Breast epithelium (tissue), 4 donors: ENCODE measurements around the gene SLC39A3. TPM values are rescaled to one million over a fixed set of nuclear protein-coding genes. Genes with fewer than 3 reads are reported as not detected.

Experiments
- DNase-seq, 2 donors: peaks; one replicate each; pipeline ENCODE4 v3.0.0-alpha.2; 2019; ENCODE audit warnings: low spot score in 2 of 2
- H3K27ac ChIP-seq, 2 donors: fragments of 200-600 bp; sonication (generic) in 1 of 2; one replicate each; pipeline ENCODE4 v1.5.1; 2016 to 2019; ENCODE audit warnings: mild to moderate bottlenecking in 1 of 2
- H3K27me3 ChIP-seq, 2 donors: fragments of 200-600 bp; sonication (generic) in 1 of 2; one replicate each; pipeline versions ENCODE4 v1.5.1 to v1.6.0; 2017 to 2019; ENCODE audit warnings: control low read depth in 1 of 2, mild to moderate bottlenecking in 1 of 2
- H3K36me3 ChIP-seq: fragments of 200-600 bp; one replicate; pipeline ENCODE4 v1.5.1; 2019
- H3K4me1 ChIP-seq, 2 donors: fragments of 200-600 bp; sonication (generic); one replicate each; pipeline ENCODE4 v1.5.1; 2016 to 2019; ENCODE audit warnings: control low read depth in 1 of 2
- H3K4me3 ChIP-seq, 3 donors: fragments of 200-600 bp; sonication (generic); 1 replicate in 2 of 3; 2 replicates in 1 of 3; pipeline ENCODE4 v1.5.1; 2016 to 2019; ENCODE audit warnings: mild to moderate bottlenecking in 3 of 3, moderate library complexity in 2 of 3
- H3K9me3 ChIP-seq, 2 donors: fragments of 200-600 bp; sonication (generic) in 1 of 2; one replicate each; pipeline ENCODE4 v1.5.1; 2016 to 2019; ENCODE audit warnings: control low read depth in 1 of 2
- CTCF ChIP-seq, 3 donors: fragments of 450-650 bp; IDR thresholded peaks; one replicate each; pipeline ENCODE4 v1.5.1; 2016 to 2017; ENCODE audit warnings: antibody characterized with exemption in 3 of 3, mild to moderate bottlenecking in 3 of 3, moderate library complexity in 3 of 3
- POLR2A ChIP-seq: fragments of 450-650 bp; IDR thresholded peaks from one replicate; pipeline ENCODE4 v1.6.1; 2016; ENCODE audit warnings: antibody characterized with exemption, mild to moderate bottlenecking, moderate library complexity
- POLR2AphosphoS5 ChIP-seq, 3 donors: sonication (generic); formaldehyde crosslinking; IDR thresholded peaks; one replicate each; pipeline ENCODE4 v1.6.1; 2017; ENCODE audit warnings: antibody characterized with exemption in 3 of 3
- intact Hi-C: fragments of 100-400 bp; cut with DNase I; formaldehyde crosslinking; loops from one replicate; pipeline ENCODE4 v1.15.1; 2023; ENCODE audit warnings: low total_unique reads
- total RNA-seq, 3 donors: library from RNA; depleted of rRNA; stranded (reverse); fragments of >200 nt; gene quantifications; one replicate each; pipeline ENCODE4 v1.1.0, GENCODE V29; 2016

SLC39A3 gene
- total RNA-seq, 3 donors from 2014 or later, result 23.8 to 36.1 (median 27.2) TPM

GRCh38 chr19:2762783-2763496 is 23.1 kb upstream of the SLC39A3 start:
- H3K27me3 ChIP-seq, result no peaks in the 10 kb centered on the region
- H3K27ac ChIP-seq, result no peak overlapping the region
- TF ChIP-seq POLR2A (no peak), CTCF (IDR thresholded peaks at IDR 0.05) (no peak), POLR2AphosphoS5 (IDR thresholded peaks at IDR 0.05) (no peak)
- H3K36me3 ChIP-seq, result peaks cover 4% of the 10 kb centered on the region
- no peak overlapping the region for H3K4me3 ChIP-seq
- H3K9me3 ChIP-seq, result no peaks in the 10 kb centered on the region
- no peaks in the 10 kb centered on the region for H3K4me1 ChIP-seq
- no peak for DNase-seq
- intact Hi-C loops, result no loop called here

GRCh38 chr19:2761876-2762782 is 22.3 kb upstream of the SLC39A3 start:
- Histone ChIP-seq H3K36me3 (peaks cover 4% of the 10 kb centered on the region), H3K27me3 (no peaks in the 10 kb centered on the region), H3K4me1 (no peaks in the 10 kb centered on the region), H3K9me3 (no peaks in the 10 kb centered on the region), H3K4me3 (no peak overlapping the region), H3K27ac (no peak overlapping the region)
- DNase-seq, result no peak
- intact Hi-C loops, result no loop called here
- TF ChIP-seq CTCF (IDR thresholded peaks at IDR 0.05) (no peak), POLR2AphosphoS5 (IDR thresholded peaks at IDR 0.05) (no peak), POLR2A (no peak)

- no peak for TF ChIP-seq CTCF (IDR thresholded peaks at IDR 0.05)
- TF ChIP-seq POLR2A, result no peak
- TF ChIP-seq POLR2AphosphoS5 (IDR thresholded peaks at IDR 0.05), result no peak
- intact Hi-C loops, result no loop called here
- DNase-seq, result no peak
- no peaks in the 10 kb centered on the region for H3K4me1 ChIP-seq
- H3K27ac ChIP-seq, result no peak overlapping the region
- H3K4me3 ChIP-seq, result no peak overlapping the region
- H3K36me3 ChIP-seq, result peaks cover 4% of the 10 kb centered on the region
- no peaks in the 10 kb centered on the region for H3K9me3 ChIP-seq
- no peaks in the 10 kb centered on the region for H3K27me3 ChIP-seq
Measured at GRCh38 chr19:2761309-2761677, 21.5 kb upstream of the SLC39A3 start.

- Histone ChIP-seq H3K36me3 (no peaks in the 10 kb centered on the region), H3K4me1 (no peaks in the 10 kb centered on the region), H3K9me3 (no peaks in the 10 kb centered on the region), H3K27ac (no peak overlapping the region), H3K27me3 (no peaks in the 10 kb centered on the region), H3K4me3 (no peak overlapping the region)
- TF ChIP-seq POLR2AphosphoS5 (IDR thresholded peaks at IDR 0.05) (no peak), CTCF (IDR thresholded peaks at IDR 0.05) (no peak), POLR2A (no peak)
- no peak for DNase-seq
- intact Hi-C loops, result loop anchor here (10.0 kb wide), 1 partner anchor 115 kb away; no protein-coding TSS in a partner anchor
Measured at GRCh38 chr19:2759965-2760364, 20.1 kb upstream of the SLC39A3 start.

- no peaks in the 10 kb centered on the region for H3K9me3 ChIP-seq
- H3K36me3 ChIP-seq, result no peaks in the 10 kb centered on the region
- H3K4me3 ChIP-seq, result no peak overlapping the region
- intact Hi-C loops, result loop anchor here (10.0 kb wide), 1 partner anchor 115 kb away; no protein-coding TSS in a partner anchor
- no peak overlapping the region for H3K27ac ChIP-seq
- no peak for TF ChIP-seq CTCF (IDR thresholded peaks at IDR 0.05)
- TF ChIP-seq POLR2AphosphoS5 (IDR thresholded peaks at IDR 0.05), result no peak
- no peak for TF ChIP-seq POLR2A
- H3K27me3 ChIP-seq, result no peaks in the 10 kb centered on the region
- DNase-seq, result no peak
- H3K4me1 ChIP-seq, result no peaks in the 10 kb centered on the region
Measured at GRCh38 chr19:2759362-2759761, 19.5 kb upstream of the SLC39A3 start.
